ENCODE results near the gene NEUROG2. TPM values are rescaled to one million over a fixed set of nuclear protein-coding genes. Genes with fewer than 3 reads are reported as not detected.

The NEUROG2 gene
- total RNA-seq, 6 donors from 2014 or later = not detected

GRCh38 chr4:112546476-112546875 lies 30.5 kb upstream of the NEUROG2 start:
- DNase-seq = no peak
- Histone ChIP-seq H3K27me3 (no peaks in the 10 kb centered on the region), H3K4me3 (no peak overlapping the region), H3K4me1 (no peaks in the 10 kb centered on the region), H3K9me3 (no peaks in the 10 kb centered on the region), H3K27ac (no peak overlapping the region), H3K36me3 (no peaks in the 10 kb centered on the region)
- WGBS, 2 donors = 78 to 92% methylated on average over 2 of the region's 2 CpGs
- TF ChIP-seq POLR2AphosphoS5 (IDR thresholded peaks at IDR 0.05) = no peak
- no peak for TF ChIP-seq POLR2A (IDR thresholded peaks at IDR 0.05)
- TF ChIP-seq EP300 (IDR thresholded peaks at IDR 0.05) = no peak
- TF ChIP-seq CTCF (IDR thresholded peaks at IDR 0.05) = no peak
- no peak for ATAC-seq (ENCODE audit: low FRiP score in 2 of 2)

GRCh38 chr4:112545346-112545745 lies 29.4 kb upstream of the NEUROG2 start:
- no peak overlapping the region for H3K27ac ChIP-seq
- no peaks in the 10 kb centered on the region for H3K4me1 ChIP-seq
- WGBS, 2 donors = 88 to 89% methylated on average over 3 of the region's 3 CpGs
- TF ChIP-seq EP300 (IDR thresholded peaks at IDR 0.05) (no peak), POLR2A (IDR thresholded peaks at IDR 0.05) (no peak), CTCF (IDR thresholded peaks at IDR 0.05) (no peak), POLR2AphosphoS5 (IDR thresholded peaks at IDR 0.05) (no peak)
- no peaks in the 10 kb centered on the region for H3K27me3 ChIP-seq
- H3K9me3 ChIP-seq = no peaks in the 10 kb centered on the region
- ATAC-seq (ENCODE audit: low FRiP score in 2 of 2) (no peak), DNase-seq (no peak)
- H3K4me3 ChIP-seq = no peak overlapping the region
- no peaks in the 10 kb centered on the region for H3K36me3 ChIP-seq

- H3K4me1 ChIP-seq = no peaks in the 10 kb centered on the region
- 83 to 94% methylated on average over 1 of the region's 1 CpG for WGBS, 2 donors
- no peak overlapping the region for H3K4me3 ChIP-seq
- H3K9me3 ChIP-seq = no peaks in the 10 kb centered on the region
- H3K27ac ChIP-seq = no peak overlapping the region
- ATAC-seq (ENCODE audit: low FRiP score in 2 of 2) (no peak), DNase-seq (no peak)
- H3K27me3 ChIP-seq = no peaks in the 10 kb centered on the region
- TF ChIP-seq POLR2A (IDR thresholded peaks at IDR 0.05) (no peak), CTCF (IDR thresholded peaks at IDR 0.05) (no peak), POLR2AphosphoS5 (IDR thresholded peaks at IDR 0.05) (no peak), EP300 (IDR thresholded peaks at IDR 0.05) (no peak)
- no peaks in the 10 kb centered on the region for H3K36me3 ChIP-seq
Observed at GRCh38 chr4:112540695-112541094, 24.7 kb upstream of the NEUROG2 start.

GRCh38 chr4:112536123-112536522 lies 20.1 kb upstream of the NEUROG2 start:
- Histone ChIP-seq H3K4me3 (no peak overlapping the region), H3K27me3 (no peaks in the 10 kb centered on the region), H3K36me3 (no peaks in the 10 kb centered on the region), H3K27ac (no peak overlapping the region), H3K9me3 (no peaks in the 10 kb centered on the region), H3K4me1 (no peaks in the 10 kb centered on the region)
- 93 to 94% methylated on average over 2 of the region's 2 CpGs for WGBS, 2 donors
- DNase-seq = no peak
- ATAC-seq (ENCODE audit: low FRiP score in 2 of 2) = no peak
- TF ChIP-seq CTCF (IDR thresholded peaks at IDR 0.05) (no peak), POLR2A (IDR thresholded peaks at IDR 0.05) (no peak), EP300 (IDR thresholded peaks at IDR 0.05) (no peak), POLR2AphosphoS5 (IDR thresholded peaks at IDR 0.05) (no peak)

- TF ChIP-seq POLR2A (IDR thresholded peaks at IDR 0.05) (no peak), EP300 (IDR thresholded peaks at IDR 0.05) (no peak), CTCF (IDR thresholded peaks at IDR 0.05) (no peak), POLR2AphosphoS5 (IDR thresholded peaks at IDR 0.05) (no peak)
- Histone ChIP-seq H3K36me3 (no peaks in the 10 kb centered on the region), H3K4me1 (no peaks in the 10 kb centered on the region), H3K4me3 (no peak overlapping the region), H3K27me3 (no peaks in the 10 kb centered on the region), H3K27ac (no peak overlapping the region), H3K9me3 (no peaks in the 10 kb centered on the region)
- DNase-seq (no peak), ATAC-seq (ENCODE audit: low FRiP score in 2 of 2) (no peak)
- 83% methylated on average over 3 of the region's 3 CpGs for WGBS, 2 donors
Observed at GRCh38 chr4:112532267-112532666, 16.3 kb upstream of the NEUROG2 start.

Data from upper lobe of left lung (tissue), 6 donors.